Endothelial cell of umbilical vein (primary cell): ENCODE measurements around the gene LRRC53. TPM values are rescaled to one million over a fixed set of nuclear protein-coding genes. Genes with fewer than 3 reads are reported as not detected.

Experiments used
- BruUV-seq: library from RNA; stranded (reverse); fragments of 400-500 nt; replicated peaks from 2 replicates; lab custom pipeline; 2021; lab: Mats Ljungman, UMichigan
- CTCF ChIA-PET: fragments of 300-600, 350-600 bp; sonication (Branson Sonifier 250); formaldehyde crosslinking; loops from one replicate; lab custom pipeline; 2021; ENCODE audit warnings: antibody characterized with exemption, inconsistent platforms; lab: Charles Lee
- POLR2A ChIA-PET: fragments of 300-600, 350-600 bp; sonication (Branson Sonifier 250); formaldehyde crosslinking; loops from one replicate; lab custom pipeline; 2021; ENCODE audit warnings: antibody characterized with exemption, inconsistent platforms; lab: Charles Lee
- DNase-seq: peaks from one replicate; pipeline ENCODE4 v3.0.0-alpha.2; 2011; ENCODE audit warnings: low read depth, low spot score
- FAIRE-seq: peaks from 2 replicates; lab custom pipeline; 2011; peaks lifted over from hg19 to GRCh38; lab: Jason Lieb, UNC
- H2AFZ ChIP-seq: 2 replicates; pipeline ENCODE4 v1.6.0; 2012; ENCODE audit warnings: low read depth, low read length, control low read depth, inconsistent platforms
- H3K27ac ChIP-seq: 2 replicates; pipeline ENCODE4 v1.5.1; 2011; ENCODE audit warnings: low read depth, mild to moderate bottlenecking, control low read depth, low read length, moderate library complexity; ENCODE audit not compliant: insufficient read depth
- H3K27me3 ChIP-seq, 2 experiments: 2 replicates each; pipeline versions ENCODE4 v1.6.0 to v1.6.1; 2011; ENCODE audit warnings: low read length in 2 of 2, mixed read lengths in 1 of 2; ENCODE audit not compliant: control insufficient read depth in 2 of 2, insufficient read depth in 2 of 2
- H3K36me3 ChIP-seq, 2 experiments: 2 replicates in 1 of 2; 3 replicates in 1 of 2; pipeline ENCODE4 v1.5.1; 2011; ENCODE audit warnings: low read length in 2 of 2, mild to moderate bottlenecking in 1 of 2, moderate library complexity in 1 of 2; ENCODE audit not compliant: control insufficient read depth in 2 of 2, insufficient read depth in 2 of 2; ENCODE audit errors: extremely low read depth in 1 of 2
- H3K4me1 ChIP-seq: 3 replicates; pipeline ENCODE4 v1.5.1; 2011; ENCODE audit warnings: mild to moderate bottlenecking, low read length; ENCODE audit not compliant: control insufficient read depth, insufficient read depth; ENCODE audit errors: extremely low read depth
- H3K4me2 ChIP-seq: 2 replicates; pipeline ENCODE4 v1.6.1; 2011; ENCODE audit warnings: low read length, control low read depth, mixed read lengths; ENCODE audit not compliant: insufficient read depth
- H3K4me3 ChIP-seq, 3 experiments: fragments of 200-600 bp in 1 of 3; sonication (generic), shearing (Covaris generic) in 1 of 3; replicated peaks in 1 of 3; 2 replicates each; pipeline ENCODE4 v1.5.1; 2011 to 2016; ENCODE audit warnings: control low read depth in 3 of 3, low read length in 3 of 3, mild to moderate bottlenecking in 2 of 3, inconsistent platforms in 1 of 3, low read depth in 1 of 3, moderate library complexity in 1 of 3; ENCODE audit not compliant: insufficient read depth in 1 of 3
- H3K79me2 ChIP-seq: 2 replicates; pipeline ENCODE4 v1.6.0; 2012; ENCODE audit warnings: low read length, inconsistent platforms; ENCODE audit not compliant: control insufficient read depth, insufficient read depth
- H3K9ac ChIP-seq: replicated peaks from 2 replicates; pipeline ENCODE3; 2011; ENCODE audit warnings: low read length, control low read depth; ENCODE audit not compliant: insufficient read depth; ENCODE audit errors: extremely low read depth
- H3K9me1 ChIP-seq: replicated peaks from 3 replicates; pipeline ENCODE4 v1.6.0; 2011; ENCODE audit warnings: mild to moderate bottlenecking, low read length; ENCODE audit not compliant: control insufficient read depth, insufficient read depth; ENCODE audit errors: extremely low read depth
- H3K9me3 ChIP-seq: replicated peaks from 2 replicates; pipeline ENCODE4 v1.5.1; 2012; ENCODE audit warnings: low read length, inconsistent platforms; ENCODE audit not compliant: control insufficient read depth, insufficient read depth
- H4K20me1 ChIP-seq: replicated peaks from 2 replicates; pipeline ENCODE3; 2011; ENCODE audit warnings: mild to moderate bottlenecking, low read length; ENCODE audit not compliant: control insufficient read depth, insufficient read depth; ENCODE audit errors: extremely low read depth
- CTCF ChIP-seq, 2 donors: IDR thresholded peaks; 1 replicate in 1 of 2; 2 replicates in 1 of 2; pipeline ENCODE4 v1.5.1; 2011; ENCODE audit warnings: low read length in 2 of 2, mild to moderate bottlenecking in 2 of 2, moderate library complexity in 2 of 2, control low read depth in 1 of 2, inconsistent platforms in 1 of 2, low read depth in 1 of 2; ENCODE audit not compliant: insufficient read depth in 1 of 2; ENCODE audit errors: extremely low read depth in 1 of 2
- EZH2 ChIP-seq: IDR thresholded peaks from 2 replicates; pipeline ENCODE4 v1.6.1; 2012; ENCODE audit warnings: borderline replicate concordance, low read depth, mild to moderate bottlenecking, moderate library complexity, low read length, inconsistent platforms; ENCODE audit not compliant: severe bottlenecking
- MYC ChIP-seq: IDR thresholded peaks from one replicate; pipeline ENCODE4 v1.6.1; 2011; ENCODE audit warnings: mild to moderate bottlenecking, low read depth, low read length
- POLR2A ChIP-seq: IDR thresholded peaks from 2 replicates; pipeline ENCODE4 v1.6.1; 2012; ENCODE audit warnings: low read depth, mild to moderate bottlenecking, control low read depth, low read length
- dilution Hi-C: fragments of 300-500 bp; cut with MboI; formaldehyde crosslinking; loops from one replicate; pipeline ENCODE4 v1.15.0; 2019; ENCODE audit warnings: low sequenced_read_pairs; ENCODE audit not compliant: extremely low pct_ligation_motif_present
- intact Hi-C: fragments of 100-400 bp; cut with micrococcal nuclease; formaldehyde crosslinking; loops from one replicate; pipeline ENCODE4 v1.10.0; 2022
- polyA plus RNA-seq, 4 experiments: library from polyadenylated mRNA; depleted of rRNA in 3 of 4; stranded (reverse) in 3 of 4; unstranded in 1 of 4; fragments of >200 nt; gene quantifications; 2 replicates each; pipeline versions ENCODE4 v1.2.1 to v1.2.3, GENCODE V29; 2011 to 2012; ENCODE audit warnings: missing spikeins in 1 of 4
- total RNA-seq: library from RNA; stranded (reverse); gene quantifications from 2 replicates; pipeline ENCODE4 v1.2.3, GENCODE V29; 2021
- TF ChIP-seq, protein P1 (sequence below): IDR thresholded peaks from 2 replicates; pipeline ENCODE4 v1.6.1; 2011; ENCODE audit not compliant: insufficient read depth, insufficient read length

Gene LRRC53
- total and polyA plus RNA-seq, 2 donors (not counting 3 experiments of a cell fraction or from before 2014, with no cell fraction given): not detected

DNA sequence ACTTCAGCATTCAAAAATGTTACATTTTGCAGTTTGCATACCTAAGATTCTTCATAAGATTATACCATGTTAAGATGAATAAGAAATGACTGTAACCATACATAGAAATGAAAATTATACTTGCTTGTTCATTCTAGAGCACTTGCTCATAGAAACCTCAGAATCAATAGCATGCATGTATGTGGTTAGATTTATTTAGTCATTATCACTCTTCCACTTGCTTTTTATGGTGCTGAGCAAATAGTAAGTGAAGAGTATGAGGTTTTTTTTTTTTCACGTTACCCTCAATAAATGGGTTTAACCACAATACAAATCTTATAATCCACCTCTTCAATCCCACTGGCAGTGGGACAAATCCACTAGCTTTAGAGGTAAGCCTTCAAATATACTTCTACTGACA lies 84.7 kb downstream of the LRRC53 start:
- no peak overlapping the region for H3K4me2 ChIP-seq

More for the DNA sequence above, 84.7 kb downstream of the LRRC53 start:
- Histone ChIP-seq H2AFZ (no peak overlapping the region), H3K4me3 (no peak overlapping the region), H3K79me2 (no peaks in the 10 kb centered on the region), H3K9me1 (no peaks in the 10 kb centered on the region), H3K9me3 (no peaks in the 10 kb centered on the region), H3K27ac (no peak overlapping the region), H3K27me3 (no peaks in the 10 kb centered on the region), H3K4me1 (no peaks in the 10 kb centered on the region), H3K9ac (no peak overlapping the region), H4K20me1 (no peaks in the 10 kb centered on the region), H3K36me3 (no peaks in the 10 kb centered on the region)
- DNase-seq (no peak), FAIRE-seq (no peak)
- no peak for TF ChIP-seq MYC
- no peak for TF ChIP-seq POLR2A
- TF ChIP-seq, protein P1, sequence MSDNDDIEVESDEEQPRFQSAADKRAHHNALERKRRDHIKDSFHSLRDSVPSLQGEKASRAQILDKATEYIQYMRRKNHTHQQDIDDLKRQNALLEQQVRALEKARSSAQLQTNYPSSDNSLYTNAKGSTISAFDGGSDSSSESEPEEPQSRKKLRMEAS: no peak
- TF ChIP-seq EZH2: no peak
- no peak for TF ChIP-seq CTCF (IDR thresholded peaks at IDR 0.05; ENCODE audit: extremely low read depth in 1 of 2, insufficient read depth in 1 of 2, low read depth in 1 of 2, low read length in 2 of 2)
- intact Hi-C loops: no loop called here
- ChIA-PET POLR2A (no interaction called here), CTCF (interaction anchor here (1.5 kb wide), 1 partner anchor 10 kb away, joined by 3 read pairs; no protein-coding TSS in a partner anchor)
- BruUV-seq: no TSS peak
- dilution Hi-C loops: no loop called here
